PC-3 (cell line): Measurements from ENCODE around the gene FGFRL1.

Source experiments
- EZH2 ChIP-seq: fragments of 300-600 bp; sonication (generic); IDR thresholded peaks from one replicate; pipeline ENCODE4 v1.6.1; 2017; ENCODE audit warnings: antibody characterized with exemption, mild to moderate bottlenecking, low read length; ENCODE audit not compliant: unreplicated experiment
- EZH2phosphoT487 ChIP-seq: fragments of 300-600 bp; sonication (generic); IDR thresholded peaks from 2 replicates; pipeline ENCODE4 v1.6.1; 2018; ENCODE audit warnings: mild to moderate bottlenecking, antibody characterized with exemption, low read length, borderline replicate concordance
- TF ChIP-seq, protein P1 (sequence below): fragments of 300-600 bp; sonication (generic); conservative IDR thresholded peaks from 2 replicates; pipeline ENCODE4 v1.5.1; 2017; ENCODE audit warnings: antibody characterized with exemption, low read depth, mild to moderate bottlenecking, low read length

DNA sequence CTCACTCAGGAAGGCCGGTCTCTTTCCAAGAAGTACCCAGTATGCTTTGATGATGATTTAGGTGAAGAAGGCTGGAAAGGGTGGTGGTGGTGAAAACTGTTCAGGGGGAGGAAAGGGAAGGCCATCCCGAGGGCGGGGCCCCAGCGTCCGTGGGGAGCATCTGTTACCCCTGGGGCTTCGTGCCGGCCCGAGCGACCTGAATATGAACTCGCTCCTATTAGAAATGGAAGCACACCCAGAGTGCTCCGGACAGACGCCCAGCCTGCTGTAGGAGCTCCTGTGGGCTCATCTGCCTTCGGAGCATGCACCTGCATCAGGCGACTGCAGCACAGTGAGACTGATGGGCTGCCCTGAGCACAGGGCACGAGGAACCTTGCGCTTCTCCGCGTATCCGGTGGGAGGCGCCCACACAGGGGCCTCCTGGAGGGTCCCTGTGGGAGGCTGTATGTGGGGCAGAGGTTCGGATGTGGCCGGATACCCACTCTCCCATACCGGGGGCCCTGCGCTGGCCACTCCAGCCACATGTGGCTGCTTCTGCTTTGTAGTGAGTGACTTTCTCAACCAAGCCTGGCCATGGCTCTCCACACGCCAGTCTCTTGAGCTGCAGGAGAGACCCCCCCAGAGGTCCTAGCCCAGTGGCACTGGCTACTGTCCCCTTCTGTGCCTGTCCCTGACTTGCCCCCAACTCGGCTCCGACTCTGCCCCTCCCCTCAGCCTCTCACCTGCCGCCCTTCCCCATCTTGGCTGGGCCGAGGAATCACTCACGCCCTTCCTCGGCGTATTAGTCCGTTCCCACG, 36.7 kb downstream of the FGFRL1 start:
- TF ChIP-seq, protein P1, sequence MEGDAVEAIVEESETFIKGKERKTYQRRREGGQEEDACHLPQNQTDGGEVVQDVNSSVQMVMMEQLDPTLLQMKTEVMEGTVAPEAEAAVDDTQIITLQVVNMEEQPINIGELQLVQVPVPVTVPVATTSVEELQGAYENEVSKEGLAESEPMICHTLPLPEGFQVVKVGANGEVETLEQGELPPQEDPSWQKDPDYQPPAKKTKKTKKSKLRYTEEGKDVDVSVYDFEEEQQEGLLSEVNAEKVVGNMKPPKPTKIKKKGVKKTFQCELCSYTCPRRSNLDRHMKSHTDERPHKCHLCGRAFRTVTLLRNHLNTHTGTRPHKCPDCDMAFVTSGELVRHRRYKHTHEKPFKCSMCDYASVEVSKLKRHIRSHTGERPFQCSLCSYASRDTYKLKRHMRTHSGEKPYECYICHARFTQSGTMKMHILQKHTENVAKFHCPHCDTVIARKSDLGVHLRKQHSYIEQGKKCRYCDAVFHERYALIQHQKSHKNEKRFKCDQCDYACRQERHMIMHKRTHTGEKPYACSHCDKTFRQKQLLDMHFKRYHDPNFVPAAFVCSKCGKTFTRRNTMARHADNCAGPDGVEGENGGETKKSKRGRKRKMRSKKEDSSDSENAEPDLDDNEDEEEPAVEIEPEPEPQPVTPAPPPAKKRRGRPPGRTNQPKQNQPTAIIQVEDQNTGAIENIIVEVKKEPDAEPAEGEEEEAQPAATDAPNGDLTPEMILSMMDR = no peak
- TF ChIP-seq EZH2phosphoT487 (no peak), EZH2 (no peak)
